Measurements from ENCODE around the gene SLC25A25. TPM values are rescaled to one million over a fixed set of nuclear protein-coding genes. Genes with fewer than 3 reads are reported as not detected.

SLC25A25 gene
- total RNA-seq, 3 donors from 2014 or later (not counting 1 experiment from before 2014, with no cell fraction given): 16.8 to 19.1 (median 18.9) TPM

DNA sequence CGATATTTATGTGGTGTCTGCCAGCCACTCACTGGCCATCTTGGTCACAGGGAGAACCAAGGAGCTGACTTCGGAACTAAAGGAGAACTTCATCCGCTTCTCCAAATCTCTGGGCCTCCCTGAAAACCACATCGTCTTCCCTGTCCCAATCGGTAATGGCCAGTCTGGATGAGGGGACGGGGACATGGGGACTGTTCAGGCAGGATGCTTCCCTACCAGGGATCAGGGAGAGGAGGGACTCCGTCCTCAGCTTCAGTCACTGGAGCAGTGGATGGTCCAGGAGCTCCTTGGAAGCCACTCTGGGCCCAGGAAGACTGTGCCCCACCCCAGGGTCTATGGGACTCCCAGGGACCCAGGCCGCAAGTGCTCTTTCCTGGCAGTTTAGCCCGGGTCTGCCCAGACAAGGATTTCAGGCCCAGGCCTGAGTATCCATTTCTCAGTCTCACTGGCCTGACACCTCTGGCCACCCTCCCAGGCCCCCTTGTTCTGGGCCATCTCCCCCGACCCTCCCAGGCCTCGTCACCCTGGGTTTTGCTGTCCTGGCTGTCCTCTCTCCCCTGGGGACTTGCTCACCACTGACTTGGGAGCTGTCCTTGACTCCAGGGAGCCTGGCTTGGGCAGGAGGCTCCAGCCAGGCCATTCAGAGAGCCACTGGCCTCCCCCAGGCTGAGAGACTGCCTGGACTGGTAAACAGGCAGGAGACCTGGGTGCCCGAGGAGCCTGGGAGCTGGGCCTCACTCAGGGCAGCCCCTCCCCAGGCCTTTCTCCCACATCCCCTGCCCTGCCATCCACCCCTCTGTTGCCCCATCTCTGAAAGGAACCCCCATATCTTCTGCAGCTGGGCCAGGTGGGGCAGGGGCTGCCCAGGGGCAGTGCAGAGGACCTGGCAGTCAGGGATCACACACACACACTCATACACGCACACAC is 84.4 kb downstream of the SLC25A25 start:
- Mint-ChIP-seq H3K36me3 (no peaks in the 10 kb centered on the region), H3K27ac (no peak overlapping the region), H3K4me1 (peaks cover 0 to 6% of the 10 kb centered on the region in 2 donors), H3K9me3 (no peaks in the 10 kb centered on the region), H3K27me3 (ENCODE audit: low read depth in 2 of 2) (no peaks in the 10 kb centered on the region), H3K4me3 (no peak overlapping the region)
- intact Hi-C loops (cut with micrococcal nuclease): no loop called here
- no peaks in the 10 kb centered on the region for H3K9me3 ChIP-seq (ENCODE audit: control insufficient read depth, insufficient read depth, low read length)
- H3K4me1 ChIP-seq (ENCODE audit: control insufficient read depth, insufficient read depth, low read length): no peaks in the 10 kb centered on the region
- TF ChIP-seq, protein P1, sequence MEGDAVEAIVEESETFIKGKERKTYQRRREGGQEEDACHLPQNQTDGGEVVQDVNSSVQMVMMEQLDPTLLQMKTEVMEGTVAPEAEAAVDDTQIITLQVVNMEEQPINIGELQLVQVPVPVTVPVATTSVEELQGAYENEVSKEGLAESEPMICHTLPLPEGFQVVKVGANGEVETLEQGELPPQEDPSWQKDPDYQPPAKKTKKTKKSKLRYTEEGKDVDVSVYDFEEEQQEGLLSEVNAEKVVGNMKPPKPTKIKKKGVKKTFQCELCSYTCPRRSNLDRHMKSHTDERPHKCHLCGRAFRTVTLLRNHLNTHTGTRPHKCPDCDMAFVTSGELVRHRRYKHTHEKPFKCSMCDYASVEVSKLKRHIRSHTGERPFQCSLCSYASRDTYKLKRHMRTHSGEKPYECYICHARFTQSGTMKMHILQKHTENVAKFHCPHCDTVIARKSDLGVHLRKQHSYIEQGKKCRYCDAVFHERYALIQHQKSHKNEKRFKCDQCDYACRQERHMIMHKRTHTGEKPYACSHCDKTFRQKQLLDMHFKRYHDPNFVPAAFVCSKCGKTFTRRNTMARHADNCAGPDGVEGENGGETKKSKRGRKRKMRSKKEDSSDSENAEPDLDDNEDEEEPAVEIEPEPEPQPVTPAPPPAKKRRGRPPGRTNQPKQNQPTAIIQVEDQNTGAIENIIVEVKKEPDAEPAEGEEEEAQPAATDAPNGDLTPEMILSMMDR (IDR thresholded peaks at IDR 0.05): no peak
- H3K4me3 ChIP-seq (ENCODE audit: low read length): no peak overlapping the region
- WGBS (ENCODE audit: insufficient coverage): 94% methylated on average over 13 of the region's 13 CpGs
- no peak overlapping the region for H3K27ac ChIP-seq (ENCODE audit: low read length)
- no peaks in the 10 kb centered on the region for H3K36me3 ChIP-seq (ENCODE audit: control insufficient read depth, insufficient read depth, low read length)
- DNase-seq (no peak), ATAC-seq (no peak)
- H3K27me3 ChIP-seq (ENCODE audit: control insufficient read depth, insufficient read depth, low read length): no peaks in the 10 kb centered on the region

DNA sequence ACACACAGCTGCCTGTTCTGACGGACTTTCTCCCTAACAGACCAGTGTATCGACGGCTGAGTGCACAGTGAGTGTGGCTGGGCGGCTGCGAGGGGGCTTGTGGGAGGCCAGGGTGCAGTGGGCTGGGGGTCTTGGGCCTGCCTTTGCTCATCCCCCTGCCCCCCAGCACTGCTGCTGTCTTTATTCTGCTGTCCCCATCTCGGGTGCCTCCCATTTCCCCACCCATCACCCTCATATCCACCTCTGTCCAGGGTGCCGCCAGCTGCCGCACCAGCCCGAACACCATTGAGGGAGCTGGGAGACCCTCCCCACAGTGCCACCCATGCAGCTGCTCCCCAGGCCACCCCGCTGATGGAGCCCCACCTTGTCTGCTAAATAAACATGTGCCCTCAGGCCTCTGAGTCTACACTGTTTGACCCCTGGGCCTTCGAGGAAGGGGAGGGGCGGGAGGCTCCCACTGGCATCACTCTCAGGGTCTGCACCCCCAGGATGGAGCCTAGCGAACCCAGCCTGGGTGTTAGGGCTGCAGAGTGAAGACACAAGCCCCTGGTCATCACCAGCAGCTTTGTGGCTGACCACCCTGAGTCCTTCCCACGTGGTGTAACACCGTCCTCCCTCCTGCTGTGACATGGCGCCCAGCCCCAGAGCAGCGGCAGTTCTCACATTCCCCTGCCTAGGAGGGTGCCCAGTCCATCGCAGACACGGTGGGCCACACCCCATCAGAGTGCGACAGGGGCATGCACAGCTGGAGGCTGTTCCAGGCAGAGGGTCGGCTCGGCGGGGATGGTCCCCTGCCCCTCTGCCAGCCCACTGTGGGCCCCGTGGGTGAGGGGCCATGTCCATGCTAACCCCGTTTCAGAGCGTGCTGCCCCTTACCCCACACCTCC is 85.3 kb downstream of the SLC25A25 start:
- intact Hi-C loops (cut with micrococcal nuclease): no loop called here
- Histone ChIP-seq H3K4me3 (ENCODE audit: low read length) (no peak overlapping the region), H3K9me3 (ENCODE audit: control insufficient read depth, insufficient read depth, low read length) (no peaks in the 10 kb centered on the region), H3K27me3 (ENCODE audit: control insufficient read depth, insufficient read depth, low read length) (no peaks in the 10 kb centered on the region), H3K4me1 (ENCODE audit: control insufficient read depth, insufficient read depth, low read length) (no peaks in the 10 kb centered on the region), H3K36me3 (ENCODE audit: control insufficient read depth, insufficient read depth, low read length) (no peaks in the 10 kb centered on the region), H3K27ac (ENCODE audit: low read length) (no peak overlapping the region)
- Mint-ChIP-seq H3K4me1 (peaks cover 0 to 6% of the 10 kb centered on the region in 2 donors), H3K27ac (no peak overlapping the region), H3K4me3 (no peak overlapping the region), H3K9me3 (no peaks in the 10 kb centered on the region), H3K36me3 (no peaks in the 10 kb centered on the region), H3K27me3 (ENCODE audit: low read depth in 2 of 2) (no peaks in the 10 kb centered on the region)
- ATAC-seq (no peak), DNase-seq (no peak)
- TF ChIP-seq, protein P1 (IDR thresholded peaks at IDR 0.05): no peak
- 85% methylated on average over 26 of the region's 26 CpGs for WGBS (ENCODE audit: insufficient coverage)

DNA sequence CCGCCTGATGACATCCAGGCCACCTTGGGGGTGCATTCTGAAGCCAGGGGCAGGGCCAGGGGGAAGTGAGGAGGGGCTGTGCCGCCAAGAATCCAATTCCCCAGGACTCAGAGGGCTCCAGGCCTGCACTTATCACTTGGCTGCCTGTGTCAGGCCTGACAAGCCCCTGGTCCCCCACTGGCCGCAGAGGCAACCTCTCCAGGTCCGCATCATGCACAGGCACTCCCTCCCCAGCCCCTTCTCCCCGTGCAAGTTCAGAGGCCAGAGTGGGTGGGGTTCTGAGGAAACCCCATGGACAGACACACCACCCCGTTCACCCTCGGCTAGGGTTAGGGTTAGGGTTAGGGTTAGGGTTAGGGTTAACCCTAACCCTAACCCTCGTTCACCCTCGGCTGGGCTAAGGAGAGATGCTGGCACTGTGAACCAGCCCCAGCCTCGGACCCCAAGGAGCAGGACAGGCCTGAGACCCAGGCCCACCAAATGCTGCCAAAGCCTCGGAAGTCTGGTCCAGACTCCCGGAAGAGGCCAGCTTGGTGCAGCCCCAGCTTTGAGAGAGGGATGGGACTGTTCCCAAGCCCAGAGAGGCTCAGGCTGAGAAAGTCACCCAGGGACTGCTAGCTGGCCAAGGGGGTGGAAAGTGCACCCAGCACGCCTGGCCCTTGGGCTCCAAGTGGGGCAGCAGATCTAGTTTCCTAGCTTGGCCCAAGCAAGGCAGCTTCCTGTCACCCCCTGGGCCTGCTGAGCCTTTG is 86.1 kb downstream of the SLC25A25 start:
- intact Hi-C loops (cut with micrococcal nuclease): no loop called here
- WGBS (ENCODE audit: insufficient coverage): 93% methylated on average over 12 of the region's 13 CpGs

More for the DNA sequence above, 86.1 kb downstream of the SLC25A25 start:
- Mint-ChIP-seq H3K9me3 (no peaks in the 10 kb centered on the region), H3K36me3 (no peaks in the 10 kb centered on the region), H3K27me3 (ENCODE audit: low read depth in 2 of 2) (no peaks in the 10 kb centered on the region), H3K27ac (no peak overlapping the region), H3K4me1 (peaks cover 0 to 7% of the 10 kb centered on the region in 2 donors), H3K4me3 (no peak overlapping the region)
- Histone ChIP-seq H3K9me3 (ENCODE audit: control insufficient read depth, insufficient read depth, low read length) (no peaks in the 10 kb centered on the region), H3K4me3 (ENCODE audit: low read length) (no peak overlapping the region), H3K27me3 (ENCODE audit: control insufficient read depth, insufficient read depth, low read length) (no peaks in the 10 kb centered on the region), H3K4me1 (ENCODE audit: control insufficient read depth, insufficient read depth, low read length) (peaks cover under 1% of the 10 kb centered on the region), H3K27ac (ENCODE audit: low read length) (no peak overlapping the region), H3K36me3 (ENCODE audit: control insufficient read depth, insufficient read depth, low read length) (no peaks in the 10 kb centered on the region)
- TF ChIP-seq, protein P1 (IDR thresholded peaks at IDR 0.05): no peak
- ATAC-seq (no peak), DNase-seq (no peak)
